C4-2B (cell line): ENCODE results near the gene LCE3E.

ENCODE experiments used
- CTCF ChIP-seq: fragments of 450-650 bp; conservative IDR thresholded peaks from 2 replicates; pipeline ENCODE4 v1.5.1; 2017; ENCODE audit warnings: mild to moderate bottlenecking
- ZFX ChIP-seq: fragments of 450-650 bp; IDR thresholded peaks from 2 replicates; pipeline ENCODE4 v1.6.1; 2017

GRCh38 chr1:152537496-152537895 lies 29.1 kb downstream of the LCE3E start:
- no peak for TF ChIP-seq CTCF
- TF ChIP-seq ZFX: no peak
